HPDE6-E6E7 (cell line): ENCODE results near the gene GLI3.
A peak's percentile ranks its signal among the peaks of the same experiment; 100 is the strongest.

Experiments used
- DNase-seq: peaks from one replicate; pipeline ENCODE4 v3.0.0; 2011; ENCODE audit warnings: missing footprints; ENCODE audit errors: extremely low spot score

Gene GLI3

GRCh38 chr7:41928781-41929180 lies 308.2 kb downstream of the GLI3 start:
- no peak for DNase-seq

- no peak for DNase-seq
These were observed 308.8 kb downstream of the GLI3 start for GRCh38 chr7:41928166-41928565.

GRCh38 chr7:41927380-41927779 lies 309.6 kb downstream of the GLI3 start:
- DNase-seq = no peak

- no peak for DNase-seq
These were observed 311.1 kb downstream of the GLI3 start for GRCh38 chr7:41925946-41926345.

- DNase-seq = no peak
These were observed 312.2 kb downstream of the GLI3 start for GRCh38 chr7:41924796-41925195.

GRCh38 chr7:41922373-41922772 lies 314.6 kb downstream of the GLI3 start:
- DNase-seq = no peak

GRCh38 chr7:41921453-41921981 lies 315.5 kb downstream of the GLI3 start:
- no peak for DNase-seq

- DNase-seq = no peak
These were observed 318.4 kb downstream of the GLI3 start for GRCh38 chr7:41918597-41918996.

GRCh38 chr7:41916450-41916927 lies 320.5 kb downstream of the GLI3 start:
- peak; percentile 21 for DNase-seq

GRCh38 chr7:41915871-41916270 lies 321.1 kb downstream of the GLI3 start:
- DNase-seq = no peak

- DNase-seq = no peak
These were observed 324.0 kb downstream of the GLI3 start for GRCh38 chr7:41912851-41913567.

- no peak for DNase-seq
These were observed 324.6 kb downstream of the GLI3 start for GRCh38 chr7:41912426-41912825.

- no peak for DNase-seq
These were observed 325.2 kb downstream of the GLI3 start for GRCh38 chr7:41911792-41912191.
